Astrocyte (in vitro differentiated cells and primary cell): ENCODE results near the gene USP22. TPM values are rescaled to one million over a fixed set of nuclear protein-coding genes. Genes with fewer than 3 reads are reported as not detected.

Experiments
- DNase-seq: peaks from one replicate; pipeline ENCODE4 v3.0.0-alpha.2; 2010; ENCODE audit warnings: low read depth
- FAIRE-seq: peaks from 2 replicates; lab custom pipeline; 2011; peaks lifted over from hg19 to GRCh38; lab: Jason Lieb, UNC
- H2AFZ ChIP-seq: 2 replicates; pipeline ENCODE4 v1.6.0; 2012; ENCODE audit warnings: low read depth, low read length, inconsistent platforms
- H3K27ac ChIP-seq: 2 replicates; pipeline ENCODE4 v1.5.1; 2011; ENCODE audit warnings: low read depth, low read length, inconsistent platforms
- H3K27me3 ChIP-seq: 2 replicates; pipeline ENCODE4 v1.6.0; 2011; ENCODE audit warnings: low read length, inconsistent platforms; ENCODE audit not compliant: insufficient read depth
- H3K36me3 ChIP-seq: 2 replicates; pipeline ENCODE4 v1.5.1; 2011; ENCODE audit warnings: low read length, inconsistent platforms; ENCODE audit not compliant: insufficient read depth
- H3K4me1 ChIP-seq: 2 replicates; pipeline ENCODE4 v1.5.1; 2011; ENCODE audit warnings: low read length, inconsistent platforms; ENCODE audit not compliant: insufficient read depth
- H3K4me2 ChIP-seq: 2 replicates; pipeline ENCODE4 v1.6.0; 2012; ENCODE audit warnings: low read length, inconsistent platforms
- H3K4me3 ChIP-seq: 2 replicates; pipeline ENCODE4 v1.5.1; 2011; ENCODE audit warnings: low read depth, mild to moderate bottlenecking, low read length, inconsistent platforms; ENCODE audit not compliant: insufficient read depth
- H3K79me2 ChIP-seq: 2 replicates; pipeline ENCODE4 v1.6.0; 2012; ENCODE audit warnings: mild to moderate bottlenecking, low read length, inconsistent platforms; ENCODE audit not compliant: insufficient read depth
- H3K9ac ChIP-seq: 2 replicates; pipeline ENCODE4 v1.6.0; 2012; ENCODE audit warnings: mild to moderate bottlenecking, low read length, inconsistent platforms
- H3K9me3 ChIP-seq: 2 replicates; pipeline ENCODE4 v1.5.1; 2012; ENCODE audit warnings: low read depth, mild to moderate bottlenecking, low read length, inconsistent platforms; ENCODE audit not compliant: insufficient read depth
- H4K20me1 ChIP-seq: 2 replicates; pipeline ENCODE4 v1.6.0; 2012; ENCODE audit warnings: low read length, inconsistent platforms; ENCODE audit not compliant: insufficient read depth
- H3K27ac Mint-ChIP-seq: one replicate; pipeline ENCODE4 v1.8.0; 2021; ENCODE audit warnings: mild to moderate bottlenecking, mixed read lengths; ENCODE audit not compliant: unreplicated experiment
- H3K27me3 Mint-ChIP-seq: one replicate; pipeline ENCODE4 v1.8.0; 2021; ENCODE audit warnings: low read depth, mixed read lengths; ENCODE audit not compliant: unreplicated experiment
- H3K36me3 Mint-ChIP-seq: one replicate; pipeline ENCODE4 v1.8.0; 2021; ENCODE audit warnings: low read depth, mixed read lengths; ENCODE audit not compliant: unreplicated experiment
- H3K4me1 Mint-ChIP-seq: one replicate; pipeline ENCODE4 v1.8.0; 2021; ENCODE audit warnings: low read depth, mixed read lengths; ENCODE audit not compliant: unreplicated experiment
- H3K4me3 Mint-ChIP-seq: one replicate; pipeline ENCODE4 v1.8.0; 2021; ENCODE audit warnings: mild to moderate bottlenecking, moderate library complexity, mixed read lengths; ENCODE audit not compliant: unreplicated experiment
- H3K9me3 Mint-ChIP-seq: one replicate; pipeline ENCODE4 v1.8.0; 2021; ENCODE audit warnings: mild to moderate bottlenecking, mixed read lengths; ENCODE audit not compliant: unreplicated experiment
- CTCF ChIP-seq: IDR thresholded peaks from 2 replicates; pipeline ENCODE4 v1.5.1; 2011; ENCODE audit warnings: low read depth, mild to moderate bottlenecking, inconsistent platforms, low read length, moderate library complexity; ENCODE audit not compliant: insufficient read depth
- EZH2 ChIP-seq: IDR thresholded peaks from 2 replicates; pipeline ENCODE4 v1.6.1; 2012; ENCODE audit warnings: mild to moderate bottlenecking, low read length, inconsistent platforms; ENCODE audit not compliant: insufficient read depth
- total RNA-seq: library from RNA; stranded (reverse); gene quantifications from 2 replicates; pipeline ENCODE4 v1.2.1, GENCODE V29; 2021

USP22 gene
- total RNA-seq, 1 donor from 2014 or later, result 266 TPM

GRCh38 chr17:20954794-20955193 lies 88.0 kb downstream of the USP22 start:
- Mint-ChIP-seq H3K27me3 (peaks cover 2% of the 10 kb centered on the region), H3K9me3 (no peaks in the 10 kb centered on the region), H3K36me3 (peaks cover 8% of the 10 kb centered on the region), H3K4me1 (peaks cover 8% of the 10 kb centered on the region), H3K4me3 (no peak overlapping the region), H3K27ac (no peak overlapping the region)
- Histone ChIP-seq H2AFZ (no peak overlapping the region), H3K79me2 (no peaks in the 10 kb centered on the region), H3K27me3 (no peaks in the 10 kb centered on the region), H3K9ac (no peak overlapping the region), H3K36me3 (no peaks in the 10 kb centered on the region), H3K4me2 (no peak overlapping the region), H3K4me3 (no peak overlapping the region), H3K27ac (no peak overlapping the region), H3K4me1 (no peaks in the 10 kb centered on the region), H3K9me3 (no peaks in the 10 kb centered on the region), H4K20me1 (no peaks in the 10 kb centered on the region)
- TF ChIP-seq CTCF (no peak), EZH2 (no peak)
- no peak for DNase-seq
- no peak for FAIRE-seq

GRCh38 chr17:20952183-20952582 lies 90.6 kb downstream of the USP22 start:
- no peak for DNase-seq
- no peak for TF ChIP-seq CTCF
- no peak for TF ChIP-seq EZH2
- FAIRE-seq, result no peak
- H3K9me3 Mint-ChIP-seq, result no peaks in the 10 kb centered on the region
- Histone ChIP-seq H3K9me3 (no peaks in the 10 kb centered on the region), H3K4me1 (no peaks in the 10 kb centered on the region), H3K27me3 (no peaks in the 10 kb centered on the region), H3K4me3 (no peak overlapping the region), H2AFZ (no peak overlapping the region), H4K20me1 (no peaks in the 10 kb centered on the region), H3K36me3 (no peaks in the 10 kb centered on the region), H3K9ac (no peak overlapping the region), H3K79me2 (no peaks in the 10 kb centered on the region), H3K27ac (no peak overlapping the region), H3K4me2 (no peak overlapping the region)
- H3K36me3 Mint-ChIP-seq, result peaks cover 4% of the 10 kb centered on the region
- H3K4me3 Mint-ChIP-seq, result no peak overlapping the region
- peaks cover 8% of the 10 kb centered on the region for H3K4me1 Mint-ChIP-seq
- H3K27me3 Mint-ChIP-seq, result peaks cover 2% of the 10 kb centered on the region
- no peak overlapping the region for H3K27ac Mint-ChIP-seq

Other genes with a start within 250 kb of the USP22 start
- gene DHRS7B, start 84.0 kb upstream of the USP22 start, total RNA-seq, result 15.5 and 17.2 TPM in 2 replicates
- gene TMEM11, start 171.2 kb upstream of the USP22 start, total RNA-seq, result 30.2 and 31.6 TPM in 2 replicates
- 7.1 and 7.9 TPM in 2 replicates for gene NATD1, start 210.4 kb upstream of the USP22 start, total RNA-seq
- gene MAP2K3, start 241.7 kb upstream of the USP22 start, total RNA-seq, result 35.5 and 44.3 TPM in 2 replicates